ENCODE measurements around the gene GYPB.
"Not testable (repeated sequence)": the region's sequence is repeated elsewhere in the genome, so short reads cannot be mapped to it uniquely, and the experiment has no call there.

DNA sequence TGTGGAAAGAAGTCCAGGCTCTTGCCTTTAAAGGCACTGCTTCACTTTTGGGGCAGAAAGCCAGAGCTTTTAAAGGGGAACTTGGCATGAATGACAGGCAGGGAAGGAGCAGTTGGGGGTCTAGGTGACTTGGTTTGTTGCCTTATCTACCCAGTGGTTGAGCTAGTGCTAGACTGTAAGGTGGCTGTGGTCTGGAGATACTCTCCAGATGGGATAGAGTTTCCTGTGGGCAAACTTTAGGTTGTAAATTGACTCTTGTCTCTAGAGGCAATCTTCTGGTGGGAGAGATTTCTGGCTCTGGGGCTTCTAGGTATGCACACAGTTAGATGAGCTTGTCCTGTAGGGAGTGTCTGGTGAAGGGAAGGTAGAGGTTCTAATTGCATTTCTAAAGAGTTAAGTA is 43.7 kb downstream of the GYPB start:
- TF ChIP-seq, protein P1, sequence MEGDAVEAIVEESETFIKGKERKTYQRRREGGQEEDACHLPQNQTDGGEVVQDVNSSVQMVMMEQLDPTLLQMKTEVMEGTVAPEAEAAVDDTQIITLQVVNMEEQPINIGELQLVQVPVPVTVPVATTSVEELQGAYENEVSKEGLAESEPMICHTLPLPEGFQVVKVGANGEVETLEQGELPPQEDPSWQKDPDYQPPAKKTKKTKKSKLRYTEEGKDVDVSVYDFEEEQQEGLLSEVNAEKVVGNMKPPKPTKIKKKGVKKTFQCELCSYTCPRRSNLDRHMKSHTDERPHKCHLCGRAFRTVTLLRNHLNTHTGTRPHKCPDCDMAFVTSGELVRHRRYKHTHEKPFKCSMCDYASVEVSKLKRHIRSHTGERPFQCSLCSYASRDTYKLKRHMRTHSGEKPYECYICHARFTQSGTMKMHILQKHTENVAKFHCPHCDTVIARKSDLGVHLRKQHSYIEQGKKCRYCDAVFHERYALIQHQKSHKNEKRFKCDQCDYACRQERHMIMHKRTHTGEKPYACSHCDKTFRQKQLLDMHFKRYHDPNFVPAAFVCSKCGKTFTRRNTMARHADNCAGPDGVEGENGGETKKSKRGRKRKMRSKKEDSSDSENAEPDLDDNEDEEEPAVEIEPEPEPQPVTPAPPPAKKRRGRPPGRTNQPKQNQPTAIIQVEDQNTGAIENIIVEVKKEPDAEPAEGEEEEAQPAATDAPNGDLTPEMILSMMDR (IDR thresholded peaks at IDR 0.05) = not testable (repeated sequence)
- not testable (repeated sequence) for TF ChIP-seq EZH2 (IDR thresholded peaks at IDR 0.05)
